Common myeloid progenitor, CD34-positive (primary cell): Measurements from ENCODE around the gene WWTR1.

Experiments used
- CTCF ChIA-PET: fragments of 350-600 bp; sonication (Branson Sonifier 250); formaldehyde crosslinking; loops from one replicate; lab custom pipeline; 2021; ENCODE audit warnings: antibody characterized with exemption; lab: Charles Lee
- POLR2A ChIA-PET: fragments of 350-600 bp; sonication (Branson Sonifier 250); formaldehyde crosslinking; loops from one replicate; lab custom pipeline; 2021; ENCODE audit warnings: antibody characterized with exemption; lab: Charles Lee
- DNase-seq, 3 donors: peaks; one replicate each; pipeline versions ENCODE4 v3.0.0 to v3.0.0-alpha.2; 2013
- H3K27ac ChIP-seq, 2 experiments: 1 replicate in 1 of 2; 2 replicates in 1 of 2; pipeline ENCODE4 v1.7.0; 2013; ENCODE audit warnings: inconsistent platforms in 2 of 2, low read length in 2 of 2, mild to moderate bottlenecking in 2 of 2, low read depth in 1 of 2, moderate library complexity in 1 of 2; ENCODE audit not compliant: severe bottlenecking in 2 of 2, insufficient read depth in 1 of 2, poor library complexity in 1 of 2
- H3K27me3 ChIP-seq, 5 experiments: replicated peaks in 2 of 5; 1 replicate in 3 of 5; 2 replicates in 2 of 5; pipeline versions ENCODE4 v1.6.1 to v1.7.0; 2013; ENCODE audit warnings: low read length in 4 of 5, mild to moderate bottlenecking in 2 of 5, moderate library complexity in 2 of 5, inconsistent platforms in 1 of 5; ENCODE audit not compliant: insufficient read depth in 5 of 5, control insufficient read depth in 4 of 5
- H3K36me3 ChIP-seq, 4 experiments: 1 replicate in 2 of 4; 2 replicates in 2 of 4; pipeline versions ENCODE4 v1.6.1 to v1.7.0; 2013; ENCODE audit warnings: low read length in 3 of 4, control low read depth in 1 of 4, mild to moderate bottlenecking in 1 of 4; ENCODE audit not compliant: control insufficient read depth in 4 of 4, insufficient read depth in 4 of 4
- H3K4me1 ChIP-seq, 4 experiments: 1 replicate in 3 of 4; 2 replicates in 1 of 4; pipeline versions ENCODE4 v1.6.1 to v1.7.1; 2013; ENCODE audit warnings: low read length in 3 of 4, mild to moderate bottlenecking in 3 of 4, control low read depth in 1 of 4, inconsistent platforms in 1 of 4, moderate library complexity in 1 of 4; ENCODE audit not compliant: control insufficient read depth in 4 of 4, insufficient read depth in 4 of 4; ENCODE audit errors: control extremely low read depth in 1 of 4
- H3K4me3 ChIP-seq, 7 experiments: 1 replicate in 4 of 7; 2 replicates in 3 of 7; pipeline versions ENCODE4 v1.5.1 to v1.7.0; 2013; ENCODE audit warnings: mild to moderate bottlenecking in 7 of 7, low read length in 6 of 7, moderate library complexity in 6 of 7, inconsistent platforms in 2 of 7, low read depth in 2 of 7, control low read depth in 1 of 7; ENCODE audit not compliant: insufficient read depth in 4 of 7, control insufficient read depth in 1 of 7; ENCODE audit errors: extremely low read depth in 1 of 7
- H3K9me3 ChIP-seq, 5 experiments: 1 replicate in 4 of 5; 2 replicates in 1 of 5; pipeline versions ENCODE4 v1.6.1 to v1.7.1; 2013; ENCODE audit warnings: low read length in 4 of 5, mild to moderate bottlenecking in 2 of 5, inconsistent platforms in 1 of 5, low read depth in 1 of 5, moderate library complexity in 1 of 5; ENCODE audit not compliant: control insufficient read depth in 4 of 5, insufficient read depth in 2 of 5; ENCODE audit errors: control extremely low read depth in 1 of 5
- WGBS: methylation state at CpG from one replicate; pipeline ENCODE4 v1.1.5; 2013; ENCODE audit not compliant: insufficient coverage; 5-methylcytosine and 5-hydroxymethylcytosine counted together

WWTR1 gene

DNA sequence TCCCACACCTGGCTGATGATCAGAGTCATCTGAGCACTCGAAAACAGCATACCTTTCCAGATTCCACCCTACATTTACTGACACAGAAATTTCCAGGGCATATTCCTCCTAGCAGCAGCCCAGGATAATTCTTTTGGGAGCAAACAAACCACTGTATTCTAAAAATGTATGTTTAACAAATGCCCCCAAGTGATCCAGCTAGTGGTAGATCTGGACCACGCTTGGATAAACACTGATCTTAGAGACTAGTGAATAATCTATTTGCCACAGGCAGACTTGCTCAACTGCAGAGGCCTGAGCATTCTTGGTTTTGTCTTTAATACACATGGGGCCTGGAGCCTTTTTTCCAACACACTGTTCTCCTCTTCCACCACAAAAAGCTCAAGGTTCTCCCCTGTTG lies 93.7 kb downstream of the WWTR1 start:
- POLR2A ChIA-PET = no interaction called here
- no peaks in the 10 kb centered on the region for H3K9me3 ChIP-seq
- H3K4me3 ChIP-seq = no peak overlapping the region
- WGBS = 100% methylated on average over 2 of the region's 2 CpGs
- no peak for DNase-seq
- CTCF ChIA-PET = interaction anchor here (1.2 to 1.7 kb wide), 2 partner anchors 10 to 153 kb away, joined by 3 to 5 read pairs; no protein-coding TSS in a partner anchor
- no peaks in the 10 kb centered on the region for H3K4me1 ChIP-seq
- no peak overlapping the region for H3K27ac ChIP-seq
- no peaks in the 10 kb centered on the region for H3K36me3 ChIP-seq
- peaks cover 0 to 2% (median 0%) of the 10 kb centered on the region in 5 experiments for H3K27me3 ChIP-seq

- WGBS = 100% methylated on average over 3 of the region's 5 CpGs
- DNase-seq = no peak
- Histone ChIP-seq H3K4me3 (no peak overlapping the region), H3K27me3 (peaks cover 0 to 2% (median 0%) of the 10 kb centered on the region in 5 experiments), H3K36me3 (no peaks in the 10 kb centered on the region), H3K27ac (no peak overlapping the region), H3K9me3 (no peaks in the 10 kb centered on the region), H3K4me1 (no peaks in the 10 kb centered on the region)
- POLR2A ChIA-PET = no interaction called here
- CTCF ChIA-PET = interaction anchor here (1.2 kb wide), 1 partner anchor 8 kb away, joined by 3 read pairs; no protein-coding TSS in a partner anchor
Measured at GRCh38 chr3:149563114-149563513, 94.7 kb downstream of the WWTR1 start.

- no peaks in the 10 kb centered on the region for H3K9me3 ChIP-seq
- H3K4me3 ChIP-seq = no peak overlapping the region
- no peaks in the 10 kb centered on the region for H3K36me3 ChIP-seq
- WGBS = no CpG with 5 or more reads among the region's 4 CpGs
- no peak for DNase-seq
- no peaks in the 10 kb centered on the region for H3K4me1 ChIP-seq
- H3K27me3 ChIP-seq = no peaks in the 10 kb centered on the region
- CTCF ChIA-PET = interaction anchor here (1.5 kb wide), 1 partner anchor 8 kb away, joined by 4 read pairs; no protein-coding TSS in a partner anchor
- no peak overlapping the region for H3K27ac ChIP-seq
- POLR2A ChIA-PET = no interaction called here
Measured at GRCh38 chr3:149560617-149561016, 97.2 kb downstream of the WWTR1 start.

DNA sequence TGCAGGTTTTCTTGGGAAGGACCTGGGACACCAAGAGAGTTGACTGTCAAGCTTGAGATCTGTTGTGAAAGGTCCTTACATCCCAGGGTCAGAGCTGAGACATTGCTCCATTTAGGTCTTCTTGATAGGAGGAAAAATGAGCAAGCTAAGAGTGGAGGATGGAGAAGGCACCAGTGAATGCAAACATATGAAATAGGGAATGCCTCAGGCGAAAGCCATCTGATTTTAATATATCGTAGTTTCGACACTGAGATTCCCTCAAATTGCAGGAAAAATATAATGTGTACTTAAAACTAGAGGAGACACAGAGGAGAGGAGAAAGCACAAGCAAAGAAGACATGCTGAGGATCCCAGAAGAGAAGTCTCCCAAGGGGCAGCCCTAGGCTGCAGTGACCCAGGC lies 97.8 kb downstream of the WWTR1 start:
- H3K27me3 ChIP-seq = no peaks in the 10 kb centered on the region
- no peaks in the 10 kb centered on the region for H3K36me3 ChIP-seq
- POLR2A ChIA-PET = no interaction called here
- CTCF ChIA-PET = interaction anchor here (1.5 kb wide), 1 partner anchor 8 kb away, joined by 4 read pairs; no protein-coding TSS in a partner anchor
- WGBS = 100% methylated on average over 3 of the region's 3 CpGs
- H3K9me3 ChIP-seq = no peaks in the 10 kb centered on the region
- H3K4me1 ChIP-seq = peaks cover 0 to under 1% (median 0%) of the 10 kb centered on the region in 4 experiments
- no peak overlapping the region for H3K4me3 ChIP-seq
- no peak for DNase-seq
- H3K27ac ChIP-seq = no peak overlapping the region

DNA sequence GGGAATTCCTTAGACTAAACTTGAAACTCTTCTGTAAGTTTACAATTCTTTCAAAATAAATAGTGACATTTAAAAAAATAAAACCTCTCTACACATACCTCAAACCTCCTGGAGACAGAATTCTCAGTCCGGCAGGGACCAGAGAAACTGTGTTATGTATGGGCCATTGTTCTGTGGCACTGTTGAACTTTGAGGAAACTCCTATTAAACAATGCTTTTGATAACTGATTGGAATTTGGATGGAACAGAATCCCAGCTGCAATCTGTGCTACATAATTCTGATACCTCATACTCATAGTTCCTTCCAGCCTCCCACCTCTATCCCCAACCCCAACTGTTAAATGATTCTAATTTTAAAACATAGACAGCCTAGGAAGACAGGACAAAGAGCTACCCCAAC lies 98.3 kb downstream of the WWTR1 start:
- WGBS = no CpG with 5 or more reads among the region's 1 CpG
- no peak overlapping the region for H3K4me3 ChIP-seq
- no peaks in the 10 kb centered on the region for H3K36me3 ChIP-seq
- H3K27me3 ChIP-seq = no peaks in the 10 kb centered on the region
- no peak overlapping the region for H3K27ac ChIP-seq
- DNase-seq = no peak
- ChIA-PET CTCF (interaction anchor here (1.5 kb wide), 1 partner anchor 9 kb away, joined by 4 read pairs; no protein-coding TSS in a partner anchor), POLR2A (no interaction called here)
- H3K9me3 ChIP-seq = no peaks in the 10 kb centered on the region
- peaks cover 0 to 4% (median under 1%) of the 10 kb centered on the region in 4 experiments for H3K4me1 ChIP-seq

- H3K27ac ChIP-seq = no peak overlapping the region
- H3K4me3 ChIP-seq = no peak overlapping the region
- H3K9me3 ChIP-seq = no peaks in the 10 kb centered on the region
- no peak for DNase-seq
- H3K36me3 ChIP-seq = no peaks in the 10 kb centered on the region
- WGBS = 75% methylated on average over 2 of the region's 2 CpGs
- ChIA-PET POLR2A (no interaction called here), CTCF (interaction anchor here (1.0 to 4.2 kb wide), 3 partner anchors 12 to 216 kb away, joined by 3 to 17 read pairs (median 3); no protein-coding TSS in a partner anchor)
- no peaks in the 10 kb centered on the region for H3K27me3 ChIP-seq
- peaks cover 0 to 6% (median 3%) of the 10 kb centered on the region in 4 experiments for H3K4me1 ChIP-seq
Measured at GRCh38 chr3:149555927-149556326, 101.9 kb downstream of the WWTR1 start.

DNA sequence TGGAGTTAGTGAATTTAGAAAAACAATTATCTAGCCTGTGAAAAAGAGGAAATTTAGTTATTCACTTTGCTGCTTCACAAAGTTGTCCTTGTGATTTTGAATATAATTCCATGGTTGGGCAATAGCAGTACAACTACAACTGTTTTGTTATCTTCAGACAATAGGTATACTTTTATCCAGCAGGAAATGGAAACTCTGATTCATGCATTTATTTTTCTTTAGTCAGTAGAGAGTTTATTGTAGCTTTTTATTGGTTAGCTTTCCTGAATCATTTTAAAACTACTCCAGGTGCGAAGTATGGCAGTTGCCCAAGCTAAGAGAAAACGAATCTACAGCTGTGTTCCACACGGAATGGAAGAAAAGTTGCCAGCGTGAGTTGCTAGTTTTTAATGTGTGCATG lies 103.0 kb downstream of the WWTR1 start:
- DNase-seq = no peak
- POLR2A ChIA-PET = interaction anchor here (1.0 kb wide), 1 partner anchor 21 kb away, joined by 5 read pairs; no protein-coding TSS in a partner anchor
- H3K36me3 ChIP-seq = no peaks in the 10 kb centered on the region
- CTCF ChIA-PET = interaction anchor here (0.8 to 4.2 kb wide), 2 partner anchors 13 to 24 kb away, joined by 4 to 17 read pairs; no protein-coding TSS in a partner anchor
- no peaks in the 10 kb centered on the region for H3K9me3 ChIP-seq
- no peaks in the 10 kb centered on the region for H3K27me3 ChIP-seq
- H3K4me1 ChIP-seq = peaks cover 0 to 6% (median 3%) of the 10 kb centered on the region in 4 experiments
- H3K4me3 ChIP-seq = no peak overlapping the region
- H3K27ac ChIP-seq = no peak overlapping the region
- 100% methylated on average over 1 of the region's 4 CpGs for WGBS
